GM23338 (cell line): Measurements from ENCODE around the gene MYO1C. TPM values are rescaled to one million over a fixed set of nuclear protein-coding genes. Genes with fewer than 3 reads are reported as not detected.

Experiments used
- ATAC-seq: fragments of 200-7000 bp; cut with Tn5 transposase; 3 replicates; pipeline ENCODE4 v1.9.1; 2020
- DNase-seq: peaks from one replicate; pipeline ENCODE4 v3.0.0-alpha.2; 2015; ENCODE audit warnings: low spot score
- H2AFZ ChIP-seq: fragments of 200-600 bp; sonication (generic); 2 replicates; pipeline ENCODE4 v1.8.0; 2016; ENCODE audit warnings: antibody characterized with exemption, mild to moderate bottlenecking, moderate library complexity
- H3F3A ChIP-seq: fragments of 200-600 bp; sonication (generic); replicated peaks from 2 replicates; pipeline ENCODE4 v1.8.0; 2017; ENCODE audit warnings: antibody characterized with exemption, mixed run types, low read depth
- H3K27ac ChIP-seq: fragments of 200-600 bp; sonication (generic); 2 replicates; pipeline ENCODE4 v1.6.1; 2016; ENCODE audit warnings: low read depth
- H3K27me3 ChIP-seq: fragments of 200-600 bp; sonication (generic); 2 replicates; pipeline ENCODE4 v1.8.0; 2016; ENCODE audit warnings: mild to moderate bottlenecking, mixed run types, moderate library complexity; ENCODE audit not compliant: insufficient read depth
- H3K36me3 ChIP-seq: fragments of 200-600 bp; sonication (generic); 2 replicates; pipeline ENCODE4 v1.8.0; 2016; ENCODE audit warnings: mild to moderate bottlenecking; ENCODE audit not compliant: insufficient read depth
- H3K4me1 ChIP-seq: fragments of 200-600 bp; sonication (generic); 2 replicates; pipeline ENCODE4 v1.8.0; 2016; ENCODE audit warnings: mild to moderate bottlenecking, moderate library complexity; ENCODE audit not compliant: insufficient read depth
- H3K4me2 ChIP-seq: fragments of 200-600 bp; sonication (generic); 2 replicates; pipeline ENCODE4 v1.7.1; 2017; ENCODE audit warnings: mixed run types
- H3K4me3 ChIP-seq: fragments of 200-600 bp; sonication (generic); 2 replicates; pipeline ENCODE4 v1.6.1; 2016; ENCODE audit warnings: mixed run types
- H3K79me2 ChIP-seq: fragments of 200-600 bp; sonication (generic); replicated peaks from 2 replicates; pipeline ENCODE4 v1.8.0; 2017; ENCODE audit warnings: mild to moderate bottlenecking; ENCODE audit not compliant: insufficient read depth
- H3K9me2 ChIP-seq: fragments of 200-600 bp; sonication (generic); 2 replicates; pipeline ENCODE4 v1.8.0; 2017; ENCODE audit not compliant: insufficient read depth
- H4K20me1 ChIP-seq: fragments of 200-600 bp; sonication (generic); replicated peaks from 2 replicates; pipeline ENCODE4 v1.8.0; 2017; ENCODE audit warnings: mild to moderate bottlenecking; ENCODE audit not compliant: insufficient read depth
- H3K27ac Mint-ChIP-seq: 2 replicates; pipeline ENCODE4 v1.8.0; 2020; ENCODE audit warnings: inconsistent platforms, mild to moderate bottlenecking, moderate library complexity, mixed read lengths
- H3K27me3 Mint-ChIP-seq: 3 replicates; pipeline ENCODE4 v1.8.0; 2022; ENCODE audit warnings: low read depth, mild to moderate bottlenecking, moderate library complexity, mixed read lengths, inconsistent platforms; ENCODE audit not compliant: insufficient read depth, poor library complexity
- H3K36me3 Mint-ChIP-seq: 3 replicates; pipeline ENCODE4 v1.8.0; 2021; ENCODE audit warnings: low read depth, mild to moderate bottlenecking, inconsistent platforms, moderate library complexity, mixed read lengths
- H3K4me1 Mint-ChIP-seq: 3 replicates; pipeline ENCODE4 v1.8.0; 2020; ENCODE audit warnings: mild to moderate bottlenecking, inconsistent platforms, mixed read lengths
- H3K4me3 Mint-ChIP-seq: 3 replicates; pipeline ENCODE4 v1.8.0; 2021; ENCODE audit warnings: moderate library complexity, mild to moderate bottlenecking, inconsistent platforms, mixed read lengths
- H3K9me3 Mint-ChIP-seq: 3 replicates; pipeline ENCODE4 v1.8.0; 2020; ENCODE audit warnings: moderate library complexity, mild to moderate bottlenecking, inconsistent platforms, mixed read lengths
- CREB1 ChIP-seq: fragments of 250-450 bp; sonication (Bioruptor Pico); IDR thresholded peaks from 2 replicates; pipeline ENCODE4 v1.5.0; 2020; ENCODE audit warnings: low read depth, mild to moderate bottlenecking, moderate library complexity
- EZH2 ChIP-seq: fragments of 200-600 bp; sonication (generic); IDR thresholded peaks from one replicate; pipeline ENCODE4 v1.8.0; 2017; ENCODE audit warnings: antibody characterized with exemption, mild to moderate bottlenecking, low read depth; ENCODE audit not compliant: unreplicated experiment
- EZH2phosphoT487 ChIP-seq: fragments of 200-600 bp; sonication (generic); IDR thresholded peaks from one replicate; pipeline ENCODE4 v1.8.1; 2018; ENCODE audit warnings: antibody characterized with exemption; ENCODE audit not compliant: unreplicated experiment
- JUNB ChIP-seq: IDR thresholded peaks from one replicate; pipeline ENCODE4 v1.6.1; 2016; ENCODE audit warnings: antibody characterized with exemption; ENCODE audit not compliant: unreplicated experiment
- NANOG ChIP-seq: IDR thresholded peaks from 2 replicates; pipeline ENCODE4 v1.6.1; 2016; ENCODE audit warnings: antibody characterized with exemption, borderline replicate concordance
- POLR2AphosphoS5 ChIP-seq: IDR thresholded peaks from 2 replicates; pipeline ENCODE4 v1.6.1; 2016; ENCODE audit warnings: antibody characterized with exemption, low read depth
- ZNF114 ChIP-seq: fragments of 250-450 bp; sonication (Bioruptor Pico); IDR thresholded peaks from 2 replicates; pipeline ENCODE4 v1.5.0; 2020; ENCODE audit warnings: mild to moderate bottlenecking, moderate library complexity
- ZNF331 ChIP-seq: fragments of 250-450 bp; sonication (Bioruptor Pico); IDR thresholded peaks from 2 replicates; pipeline ENCODE4 v1.5.0; 2020; ENCODE audit warnings: low read depth, mild to moderate bottlenecking, moderate library complexity
- polyA plus RNA-seq: library from polyadenylated mRNA; unstranded; fragments of >200 nt; fragmentation: Nextera tagmentation; extraction: Ambion mirVana; gene quantifications from 2 replicates; pipeline ENCODE4 v1.2.1, GENCODE V29; 2016
- total RNA-seq: library from RNA; depleted of rRNA; stranded (reverse); fragments of >200 nt; shearing (Covaris generic); gene quantifications from 2 replicates; pipeline ENCODE4 v1.2.3, GENCODE V29; 2014
- TF ChIP-seq, protein P1 (sequence below): IDR thresholded peaks from one replicate; pipeline ENCODE4 v1.6.1; 2018; ENCODE audit warnings: antibody characterized with exemption; ENCODE audit not compliant: unreplicated experiment
- TF ChIP-seq, protein P2 (sequence below), 2 experiments: fragments of 200-600 bp in 1 of 2; sonication (generic) in 1 of 2; conservative IDR thresholded peaks; 2 replicates each; pipeline versions ENCODE4 v1.5.1 to v1.6.1; 2016 to 2017; ENCODE audit warnings: antibody characterized with exemption in 2 of 2, low read depth in 2 of 2, mild to moderate bottlenecking in 2 of 2, moderate library complexity in 1 of 2

MYO1C gene
- total and polyA plus RNA-seq, 2 experiments from 2014 or later: 13.9 to 35.2 TPM

DNA sequence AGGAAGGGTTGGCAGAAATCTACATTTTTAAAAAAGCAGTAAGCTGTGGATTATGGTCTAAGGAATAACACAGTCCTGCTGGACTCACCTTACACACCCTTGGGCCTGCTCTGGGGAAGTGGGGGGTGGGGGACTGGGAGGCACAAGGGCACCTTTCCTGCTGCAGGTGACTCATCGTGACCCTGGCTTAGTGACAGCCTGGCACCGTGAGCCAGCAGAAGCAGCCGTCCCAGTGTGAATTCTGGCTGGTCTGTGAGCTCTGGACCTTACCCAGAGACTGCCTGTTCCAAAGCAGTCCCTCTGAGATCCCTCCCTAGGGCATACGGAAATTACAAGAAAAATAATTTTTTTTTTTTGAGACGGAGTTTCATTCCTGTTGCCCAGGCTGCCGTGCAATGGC, 32.3 kb downstream of the MYO1C start:
- Histone ChIP-seq H3K27me3 (no peaks in the 10 kb centered on the region), H3K79me2 (peaks cover 6% of the 10 kb centered on the region), H3F3A (peaks cover 5% of the 10 kb centered on the region), H2AFZ (no peak overlapping the region), H4K20me1 (no peaks in the 10 kb centered on the region; the same call in 1 of the 2 replicates), H3K36me3 (no peaks in the 10 kb centered on the region), H3K27ac (no peak overlapping the region), H3K4me1 (peaks cover 4% of the 10 kb centered on the region), H3K4me3 (no peak overlapping the region), H3K4me2 (no peak overlapping the region), H3K9me2 (no peaks in the 10 kb centered on the region)
- peaks cover 12% of the 10 kb centered on the region; the same call in 2 of the 3 replicates for H3K36me3 Mint-ChIP-seq
- peaks cover 18% of the 10 kb centered on the region for H3K27me3 Mint-ChIP-seq
- H3K4me3 Mint-ChIP-seq: no peak overlapping the region
- peaks cover 8% of the 10 kb centered on the region for H3K4me1 Mint-ChIP-seq
- DNase-seq (no peak), ATAC-seq (no peak)
- H3K9me3 Mint-ChIP-seq: no peaks in the 10 kb centered on the region
- TF ChIP-seq JUNB (no peak), ZNF114 (no peak), EZH2phosphoT487 (no peak), POLR2AphosphoS5 (no peak), CREB1 (CRISPR knock-in tag) (no peak), ZNF331 (CRISPR knock-in tag) (no peak), NANOG (no peak), EZH2 (no peak)
- TF ChIP-seq, protein P1, sequence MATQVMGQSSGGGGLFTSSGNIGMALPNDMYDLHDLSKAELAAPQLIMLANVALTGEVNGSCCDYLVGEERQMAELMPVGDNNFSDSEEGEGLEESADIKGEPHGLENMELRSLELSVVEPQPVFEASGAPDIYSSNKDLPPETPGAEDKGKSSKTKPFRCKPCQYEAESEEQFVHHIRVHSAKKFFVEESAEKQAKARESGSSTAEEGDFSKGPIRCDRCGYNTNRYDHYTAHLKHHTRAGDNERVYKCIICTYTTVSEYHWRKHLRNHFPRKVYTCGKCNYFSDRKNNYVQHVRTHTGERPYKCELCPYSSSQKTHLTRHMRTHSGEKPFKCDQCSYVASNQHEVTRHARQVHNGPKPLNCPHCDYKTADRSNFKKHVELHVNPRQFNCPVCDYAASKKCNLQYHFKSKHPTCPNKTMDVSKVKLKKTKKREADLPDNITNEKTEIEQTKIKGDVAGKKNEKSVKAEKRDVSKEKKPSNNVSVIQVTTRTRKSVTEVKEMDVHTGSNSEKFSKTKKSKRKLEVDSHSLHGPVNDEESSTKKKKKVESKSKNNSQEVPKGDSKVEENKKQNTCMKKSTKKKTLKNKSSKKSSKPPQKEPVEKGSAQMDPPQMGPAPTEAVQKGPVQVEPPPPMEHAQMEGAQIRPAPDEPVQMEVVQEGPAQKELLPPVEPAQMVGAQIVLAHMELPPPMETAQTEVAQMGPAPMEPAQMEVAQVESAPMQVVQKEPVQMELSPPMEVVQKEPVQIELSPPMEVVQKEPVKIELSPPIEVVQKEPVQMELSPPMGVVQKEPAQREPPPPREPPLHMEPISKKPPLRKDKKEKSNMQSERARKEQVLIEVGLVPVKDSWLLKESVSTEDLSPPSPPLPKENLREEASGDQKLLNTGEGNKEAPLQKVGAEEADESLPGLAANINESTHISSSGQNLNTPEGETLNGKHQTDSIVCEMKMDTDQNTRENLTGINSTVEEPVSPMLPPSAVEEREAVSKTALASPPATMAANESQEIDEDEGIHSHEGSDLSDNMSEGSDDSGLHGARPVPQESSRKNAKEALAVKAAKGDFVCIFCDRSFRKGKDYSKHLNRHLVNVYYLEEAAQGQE: no peak
- TF ChIP-seq, protein P2, sequence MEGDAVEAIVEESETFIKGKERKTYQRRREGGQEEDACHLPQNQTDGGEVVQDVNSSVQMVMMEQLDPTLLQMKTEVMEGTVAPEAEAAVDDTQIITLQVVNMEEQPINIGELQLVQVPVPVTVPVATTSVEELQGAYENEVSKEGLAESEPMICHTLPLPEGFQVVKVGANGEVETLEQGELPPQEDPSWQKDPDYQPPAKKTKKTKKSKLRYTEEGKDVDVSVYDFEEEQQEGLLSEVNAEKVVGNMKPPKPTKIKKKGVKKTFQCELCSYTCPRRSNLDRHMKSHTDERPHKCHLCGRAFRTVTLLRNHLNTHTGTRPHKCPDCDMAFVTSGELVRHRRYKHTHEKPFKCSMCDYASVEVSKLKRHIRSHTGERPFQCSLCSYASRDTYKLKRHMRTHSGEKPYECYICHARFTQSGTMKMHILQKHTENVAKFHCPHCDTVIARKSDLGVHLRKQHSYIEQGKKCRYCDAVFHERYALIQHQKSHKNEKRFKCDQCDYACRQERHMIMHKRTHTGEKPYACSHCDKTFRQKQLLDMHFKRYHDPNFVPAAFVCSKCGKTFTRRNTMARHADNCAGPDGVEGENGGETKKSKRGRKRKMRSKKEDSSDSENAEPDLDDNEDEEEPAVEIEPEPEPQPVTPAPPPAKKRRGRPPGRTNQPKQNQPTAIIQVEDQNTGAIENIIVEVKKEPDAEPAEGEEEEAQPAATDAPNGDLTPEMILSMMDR (conservative IDR thresholded peaks at IDR 0.05; ENCODE audit: low read depth in 2 of 2): no peak
- no peak overlapping the region for H3K27ac Mint-ChIP-seq
